Esophagus muscularis mucosa (tissue), 3 donors: ENCODE data around the gene CDADC1.

Experiments
- POLR2AphosphoS5 ChIP-seq, 2 donors: sonication (generic); formaldehyde crosslinking; IDR thresholded peaks; one replicate each; pipeline ENCODE4 v1.6.1; 2017; ENCODE audit warnings: antibody characterized with exemption in 2 of 2
- TF ChIP-seq, protein P1 (sequence below), 3 experiments: fragments of 200-600 bp in 2 of 3; fragments of 450-650 bp in 1 of 3; sonication (generic) in 2 of 3; IDR thresholded peaks; one replicate each; pipeline ENCODE4 v1.5.1; 2017 to 2019; ENCODE audit warnings: antibody characterized with exemption in 3 of 3, mild to moderate bottlenecking in 2 of 3, moderate library complexity in 1 of 3

DNA sequence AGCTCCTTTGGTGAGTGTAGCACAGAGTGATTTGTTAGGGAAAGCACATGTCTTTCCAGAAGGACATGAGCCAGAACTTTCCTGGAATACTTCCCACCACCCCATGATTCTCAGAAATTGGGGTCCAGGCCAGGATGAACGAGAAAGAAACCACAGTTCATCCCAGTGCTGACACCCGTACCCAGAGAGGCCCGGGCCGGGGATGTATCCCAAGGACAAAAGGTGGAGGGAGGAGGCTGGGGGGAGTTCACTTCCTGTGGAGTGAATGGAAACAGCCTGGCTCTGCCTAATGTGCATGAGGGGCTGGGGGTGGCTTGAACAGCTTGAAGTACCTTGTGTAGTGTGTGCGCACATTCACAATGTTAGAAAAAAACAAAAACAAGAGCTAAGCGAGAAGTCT lies 47.5 kb downstream of the CDADC1 start:
- TF ChIP-seq, protein P1, sequence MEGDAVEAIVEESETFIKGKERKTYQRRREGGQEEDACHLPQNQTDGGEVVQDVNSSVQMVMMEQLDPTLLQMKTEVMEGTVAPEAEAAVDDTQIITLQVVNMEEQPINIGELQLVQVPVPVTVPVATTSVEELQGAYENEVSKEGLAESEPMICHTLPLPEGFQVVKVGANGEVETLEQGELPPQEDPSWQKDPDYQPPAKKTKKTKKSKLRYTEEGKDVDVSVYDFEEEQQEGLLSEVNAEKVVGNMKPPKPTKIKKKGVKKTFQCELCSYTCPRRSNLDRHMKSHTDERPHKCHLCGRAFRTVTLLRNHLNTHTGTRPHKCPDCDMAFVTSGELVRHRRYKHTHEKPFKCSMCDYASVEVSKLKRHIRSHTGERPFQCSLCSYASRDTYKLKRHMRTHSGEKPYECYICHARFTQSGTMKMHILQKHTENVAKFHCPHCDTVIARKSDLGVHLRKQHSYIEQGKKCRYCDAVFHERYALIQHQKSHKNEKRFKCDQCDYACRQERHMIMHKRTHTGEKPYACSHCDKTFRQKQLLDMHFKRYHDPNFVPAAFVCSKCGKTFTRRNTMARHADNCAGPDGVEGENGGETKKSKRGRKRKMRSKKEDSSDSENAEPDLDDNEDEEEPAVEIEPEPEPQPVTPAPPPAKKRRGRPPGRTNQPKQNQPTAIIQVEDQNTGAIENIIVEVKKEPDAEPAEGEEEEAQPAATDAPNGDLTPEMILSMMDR (IDR thresholded peaks at IDR 0.05), result no peak
- no peak for TF ChIP-seq POLR2AphosphoS5 (IDR thresholded peaks at IDR 0.05)
